ENCODE data around the gene XYLT1.

DNA sequence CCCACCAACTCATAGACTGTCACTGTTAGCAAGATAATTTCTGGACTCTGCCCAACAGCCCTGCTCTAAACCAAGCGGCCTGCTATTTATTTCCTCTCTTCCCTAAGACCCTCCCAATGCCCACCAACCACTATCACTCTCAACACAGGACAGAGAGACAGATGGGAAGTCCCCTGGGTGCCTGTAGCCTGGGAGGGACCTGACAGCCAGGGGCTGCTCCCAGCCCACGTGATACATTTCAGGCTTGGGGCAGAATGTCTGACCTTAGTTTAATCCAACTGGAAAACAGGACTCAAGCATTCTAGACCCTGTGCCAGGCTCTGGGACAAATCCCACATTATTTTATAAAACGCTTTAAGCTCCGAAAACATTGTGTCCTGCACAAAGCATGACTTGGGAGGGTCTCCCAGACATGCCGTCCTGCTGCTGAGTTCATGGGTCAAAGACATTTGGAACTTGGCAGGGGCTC is 23.6 kb downstream of the XYLT1 start:
- TF ChIP-seq NRF1 (IDR thresholded peaks at IDR 0.05; ENCODE audit: low read depth, low read length) (no peak), SMC3 (IDR thresholded peaks at IDR 0.05; ENCODE audit: low read depth, low read length) (no peak), RAD21 (IDR thresholded peaks at IDR 0.05; ENCODE audit: low read length) (no peak), EP300 (IDR thresholded peaks at IDR 0.05; ENCODE audit: borderline replicate concordance in 1 of 2, low read depth in 1 of 2, low read length in 1 of 2) (no peak), TEAD4 (IDR thresholded peaks at IDR 0.05; ENCODE audit: borderline replicate concordance, insufficient read depth) (no peak), TCF12 (IDR thresholded peaks at IDR 0.05) (no peak), FOSL2 (IDR thresholded peaks at IDR 0.05; ENCODE audit: borderline replicate concordance, low read depth) (no peak), RXRA (IDR thresholded peaks at IDR 0.05; ENCODE audit: borderline replicate concordance, low read depth) (no peak)
- TF ChIP-seq, protein P1, sequence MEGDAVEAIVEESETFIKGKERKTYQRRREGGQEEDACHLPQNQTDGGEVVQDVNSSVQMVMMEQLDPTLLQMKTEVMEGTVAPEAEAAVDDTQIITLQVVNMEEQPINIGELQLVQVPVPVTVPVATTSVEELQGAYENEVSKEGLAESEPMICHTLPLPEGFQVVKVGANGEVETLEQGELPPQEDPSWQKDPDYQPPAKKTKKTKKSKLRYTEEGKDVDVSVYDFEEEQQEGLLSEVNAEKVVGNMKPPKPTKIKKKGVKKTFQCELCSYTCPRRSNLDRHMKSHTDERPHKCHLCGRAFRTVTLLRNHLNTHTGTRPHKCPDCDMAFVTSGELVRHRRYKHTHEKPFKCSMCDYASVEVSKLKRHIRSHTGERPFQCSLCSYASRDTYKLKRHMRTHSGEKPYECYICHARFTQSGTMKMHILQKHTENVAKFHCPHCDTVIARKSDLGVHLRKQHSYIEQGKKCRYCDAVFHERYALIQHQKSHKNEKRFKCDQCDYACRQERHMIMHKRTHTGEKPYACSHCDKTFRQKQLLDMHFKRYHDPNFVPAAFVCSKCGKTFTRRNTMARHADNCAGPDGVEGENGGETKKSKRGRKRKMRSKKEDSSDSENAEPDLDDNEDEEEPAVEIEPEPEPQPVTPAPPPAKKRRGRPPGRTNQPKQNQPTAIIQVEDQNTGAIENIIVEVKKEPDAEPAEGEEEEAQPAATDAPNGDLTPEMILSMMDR (IDR thresholded peaks at IDR 0.05): no peak
- TF ChIP-seq, protein P2, sequence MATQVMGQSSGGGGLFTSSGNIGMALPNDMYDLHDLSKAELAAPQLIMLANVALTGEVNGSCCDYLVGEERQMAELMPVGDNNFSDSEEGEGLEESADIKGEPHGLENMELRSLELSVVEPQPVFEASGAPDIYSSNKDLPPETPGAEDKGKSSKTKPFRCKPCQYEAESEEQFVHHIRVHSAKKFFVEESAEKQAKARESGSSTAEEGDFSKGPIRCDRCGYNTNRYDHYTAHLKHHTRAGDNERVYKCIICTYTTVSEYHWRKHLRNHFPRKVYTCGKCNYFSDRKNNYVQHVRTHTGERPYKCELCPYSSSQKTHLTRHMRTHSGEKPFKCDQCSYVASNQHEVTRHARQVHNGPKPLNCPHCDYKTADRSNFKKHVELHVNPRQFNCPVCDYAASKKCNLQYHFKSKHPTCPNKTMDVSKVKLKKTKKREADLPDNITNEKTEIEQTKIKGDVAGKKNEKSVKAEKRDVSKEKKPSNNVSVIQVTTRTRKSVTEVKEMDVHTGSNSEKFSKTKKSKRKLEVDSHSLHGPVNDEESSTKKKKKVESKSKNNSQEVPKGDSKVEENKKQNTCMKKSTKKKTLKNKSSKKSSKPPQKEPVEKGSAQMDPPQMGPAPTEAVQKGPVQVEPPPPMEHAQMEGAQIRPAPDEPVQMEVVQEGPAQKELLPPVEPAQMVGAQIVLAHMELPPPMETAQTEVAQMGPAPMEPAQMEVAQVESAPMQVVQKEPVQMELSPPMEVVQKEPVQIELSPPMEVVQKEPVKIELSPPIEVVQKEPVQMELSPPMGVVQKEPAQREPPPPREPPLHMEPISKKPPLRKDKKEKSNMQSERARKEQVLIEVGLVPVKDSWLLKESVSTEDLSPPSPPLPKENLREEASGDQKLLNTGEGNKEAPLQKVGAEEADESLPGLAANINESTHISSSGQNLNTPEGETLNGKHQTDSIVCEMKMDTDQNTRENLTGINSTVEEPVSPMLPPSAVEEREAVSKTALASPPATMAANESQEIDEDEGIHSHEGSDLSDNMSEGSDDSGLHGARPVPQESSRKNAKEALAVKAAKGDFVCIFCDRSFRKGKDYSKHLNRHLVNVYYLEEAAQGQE (IDR thresholded peaks at IDR 0.05; ENCODE audit: low read depth, low read length): no peak
- TF ChIP-seq, protein P3, sequence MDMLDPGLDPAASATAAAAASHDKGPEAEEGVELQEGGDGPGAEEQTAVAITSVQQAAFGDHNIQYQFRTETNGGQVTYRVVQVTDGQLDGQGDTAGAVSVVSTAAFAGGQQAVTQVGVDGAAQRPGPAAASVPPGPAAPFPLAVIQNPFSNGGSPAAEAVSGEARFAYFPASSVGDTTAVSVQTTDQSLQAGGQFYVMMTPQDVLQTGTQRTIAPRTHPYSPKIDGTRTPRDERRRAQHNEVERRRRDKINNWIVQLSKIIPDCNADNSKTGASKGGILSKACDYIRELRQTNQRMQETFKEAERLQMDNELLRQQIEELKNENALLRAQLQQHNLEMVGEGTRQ (IDR thresholded peaks at IDR 0.05; ENCODE audit: borderline replicate concordance, low read depth, low read length): no peak
- TF ChIP-seq, protein P4, sequence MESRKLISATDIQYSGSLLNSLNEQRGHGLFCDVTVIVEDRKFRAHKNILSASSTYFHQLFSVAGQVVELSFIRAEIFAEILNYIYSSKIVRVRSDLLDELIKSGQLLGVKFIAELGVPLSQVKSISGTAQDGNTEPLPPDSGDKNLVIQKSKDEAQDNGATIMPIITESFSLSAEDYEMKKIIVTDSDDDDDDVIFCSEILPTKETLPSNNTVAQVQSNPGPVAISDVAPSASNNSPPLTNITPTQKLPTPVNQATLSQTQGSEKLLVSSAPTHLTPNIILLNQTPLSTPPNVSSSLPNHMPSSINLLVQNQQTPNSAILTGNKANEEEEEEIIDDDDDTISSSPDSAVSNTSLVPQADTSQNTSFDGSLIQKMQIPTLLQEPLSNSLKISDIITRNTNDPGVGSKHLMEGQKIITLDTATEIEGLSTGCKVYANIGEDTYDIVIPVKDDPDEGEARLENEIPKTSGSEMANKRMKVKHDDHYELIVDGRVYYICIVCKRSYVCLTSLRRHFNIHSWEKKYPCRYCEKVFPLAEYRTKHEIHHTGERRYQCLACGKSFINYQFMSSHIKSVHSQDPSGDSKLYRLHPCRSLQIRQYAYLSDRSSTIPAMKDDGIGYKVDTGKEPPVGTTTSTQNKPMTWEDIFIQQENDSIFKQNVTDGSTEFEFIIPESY (IDR thresholded peaks at IDR 0.05; ENCODE audit: borderline replicate concordance, low read depth): no peak

Data from SK-N-SH (cell line).